ENCODE results near the gene PSMB11.

DNA sequence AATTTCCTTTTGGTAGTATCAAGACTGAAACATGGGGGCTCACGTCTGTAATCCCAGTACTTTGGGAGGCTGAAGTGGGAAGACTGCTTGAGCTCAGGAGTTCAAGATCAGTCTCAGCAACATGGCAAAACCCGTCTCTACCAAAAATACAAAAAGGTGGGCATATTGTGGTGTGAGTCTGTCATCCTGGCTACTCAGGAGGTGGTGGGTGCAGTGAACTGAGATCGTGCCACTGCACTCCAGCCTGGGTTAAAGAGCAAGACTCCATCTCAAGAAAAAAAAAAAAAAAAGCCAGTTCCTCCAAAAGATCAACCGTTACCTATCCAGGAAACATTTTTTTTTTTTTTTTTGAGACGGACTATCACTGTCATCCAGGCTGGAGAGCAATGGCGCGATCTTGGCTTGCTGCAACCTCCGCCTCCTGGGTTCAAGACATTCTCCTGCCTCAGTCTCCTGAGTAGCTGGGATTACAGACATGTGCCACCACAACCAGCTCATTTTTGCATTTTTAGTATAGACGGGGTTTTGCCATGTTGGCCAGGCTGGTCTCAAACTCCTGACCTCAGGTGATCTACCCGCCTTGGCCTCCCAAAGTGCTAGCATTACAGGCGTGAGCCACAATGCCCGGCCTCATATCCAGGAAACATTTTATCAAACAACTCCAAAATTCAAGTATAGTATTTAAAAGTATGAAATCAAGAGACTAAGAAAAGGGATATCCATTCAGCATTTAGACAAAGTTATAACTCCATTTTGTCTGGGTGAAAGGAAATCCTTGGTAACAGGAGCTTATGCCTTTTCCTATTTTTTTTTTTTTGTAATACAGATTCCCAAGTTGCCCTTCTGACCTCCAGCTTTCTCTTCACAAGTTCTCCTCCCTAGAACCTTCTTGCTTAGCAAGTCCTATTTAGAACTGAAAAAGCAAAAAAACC, 49.5 kb downstream of the PSMB11 start:
- TF ChIP-seq CEBPB (IDR thresholded peaks at IDR 0.05; ENCODE audit: low read depth) (no peak), CBX3 (IDR thresholded peaks at IDR 0.05; ENCODE audit: low read depth) (no peak), FOSL1 (IDR thresholded peaks at IDR 0.05; ENCODE audit: low read depth) (no peak), TCF7L2 (IDR thresholded peaks at IDR 0.05; ENCODE audit: borderline replicate concordance, extremely low read depth, insufficient read depth, insufficient read length) (no peak), YY1 (IDR thresholded peaks at IDR 0.05; ENCODE audit: extremely low read depth, insufficient replicate concordance, low read depth, low read length) (no peak), EZH2 (IDR thresholded peaks at IDR 0.05) (no peak), POLR2A (IDR thresholded peaks at IDR 0.05; ENCODE audit: borderline replicate concordance, extremely low read depth, insufficient read depth, insufficient read length) (no peak), SP1 (IDR thresholded peaks at IDR 0.05; ENCODE audit: low read depth) (no peak), ELF1 (IDR thresholded peaks at IDR 0.05; ENCODE audit: borderline replicate concordance, low read depth) (no peak), ZNF274 (IDR thresholded peaks at IDR 0.05; ENCODE audit: low read depth, low read length) (no peak), SIN3A (IDR thresholded peaks at IDR 0.05; ENCODE audit: low read depth) (no peak)
- TF ChIP-seq, protein P1, sequence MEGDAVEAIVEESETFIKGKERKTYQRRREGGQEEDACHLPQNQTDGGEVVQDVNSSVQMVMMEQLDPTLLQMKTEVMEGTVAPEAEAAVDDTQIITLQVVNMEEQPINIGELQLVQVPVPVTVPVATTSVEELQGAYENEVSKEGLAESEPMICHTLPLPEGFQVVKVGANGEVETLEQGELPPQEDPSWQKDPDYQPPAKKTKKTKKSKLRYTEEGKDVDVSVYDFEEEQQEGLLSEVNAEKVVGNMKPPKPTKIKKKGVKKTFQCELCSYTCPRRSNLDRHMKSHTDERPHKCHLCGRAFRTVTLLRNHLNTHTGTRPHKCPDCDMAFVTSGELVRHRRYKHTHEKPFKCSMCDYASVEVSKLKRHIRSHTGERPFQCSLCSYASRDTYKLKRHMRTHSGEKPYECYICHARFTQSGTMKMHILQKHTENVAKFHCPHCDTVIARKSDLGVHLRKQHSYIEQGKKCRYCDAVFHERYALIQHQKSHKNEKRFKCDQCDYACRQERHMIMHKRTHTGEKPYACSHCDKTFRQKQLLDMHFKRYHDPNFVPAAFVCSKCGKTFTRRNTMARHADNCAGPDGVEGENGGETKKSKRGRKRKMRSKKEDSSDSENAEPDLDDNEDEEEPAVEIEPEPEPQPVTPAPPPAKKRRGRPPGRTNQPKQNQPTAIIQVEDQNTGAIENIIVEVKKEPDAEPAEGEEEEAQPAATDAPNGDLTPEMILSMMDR (IDR thresholded peaks at IDR 0.05 in 2 of 3, conservative IDR thresholded peaks at IDR 0.05 in 1 of 3; ENCODE audit: borderline replicate concordance in 1 of 3, insufficient read depth in 1 of 3, low read depth in 2 of 3, low read length in 2 of 3), result no peak
- TF ChIP-seq, protein P2, sequence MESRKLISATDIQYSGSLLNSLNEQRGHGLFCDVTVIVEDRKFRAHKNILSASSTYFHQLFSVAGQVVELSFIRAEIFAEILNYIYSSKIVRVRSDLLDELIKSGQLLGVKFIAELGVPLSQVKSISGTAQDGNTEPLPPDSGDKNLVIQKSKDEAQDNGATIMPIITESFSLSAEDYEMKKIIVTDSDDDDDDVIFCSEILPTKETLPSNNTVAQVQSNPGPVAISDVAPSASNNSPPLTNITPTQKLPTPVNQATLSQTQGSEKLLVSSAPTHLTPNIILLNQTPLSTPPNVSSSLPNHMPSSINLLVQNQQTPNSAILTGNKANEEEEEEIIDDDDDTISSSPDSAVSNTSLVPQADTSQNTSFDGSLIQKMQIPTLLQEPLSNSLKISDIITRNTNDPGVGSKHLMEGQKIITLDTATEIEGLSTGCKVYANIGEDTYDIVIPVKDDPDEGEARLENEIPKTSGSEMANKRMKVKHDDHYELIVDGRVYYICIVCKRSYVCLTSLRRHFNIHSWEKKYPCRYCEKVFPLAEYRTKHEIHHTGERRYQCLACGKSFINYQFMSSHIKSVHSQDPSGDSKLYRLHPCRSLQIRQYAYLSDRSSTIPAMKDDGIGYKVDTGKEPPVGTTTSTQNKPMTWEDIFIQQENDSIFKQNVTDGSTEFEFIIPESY (IDR thresholded peaks at IDR 0.05; ENCODE audit: extremely low read depth, insufficient replicate concordance, low read length), result no peak
